NCI-H1092 (cell line): ENCODE data around the gene GOLIM4.

Source experiments
- DNase-seq: peaks from one replicate; lab custom pipeline; 2025; lab: John Stamatoyannopoulos, UW

The GOLIM4 gene

GRCh38 chr3:167992381-167992780, 103.3 kb downstream of the GOLIM4 start:
- no peak for DNase-seq

GRCh38 chr3:167991213-167991612, 104.5 kb downstream of the GOLIM4 start:
- no peak for DNase-seq

GRCh38 chr3:167989999-167990398, 105.7 kb downstream of the GOLIM4 start:
- DNase-seq = no peak

- no peak for DNase-seq
These were observed 106.7 kb downstream of the GOLIM4 start for GRCh38 chr3:167989066-167989465.

GRCh38 chr3:167983583-167983982, 112.1 kb downstream of the GOLIM4 start:
- no peak for DNase-seq

- no peak for DNase-seq
These were observed 117.2 kb downstream of the GOLIM4 start for GRCh38 chr3:167978486-167978885.

GRCh38 chr3:167978071-167978470, 117.7 kb downstream of the GOLIM4 start:
- DNase-seq = peak; percentile 84

GRCh38 chr3:167976516-167977361, 119.0 kb downstream of the GOLIM4 start:
- DNase-seq = no peak

GRCh38 chr3:167973901-167974300, 121.8 kb downstream of the GOLIM4 start:
- DNase-seq = no peak

- DNase-seq = no peak
These were observed 122.7 kb downstream of the GOLIM4 start for GRCh38 chr3:167973046-167973445.

GRCh38 chr3:167972502-167972901, 123.2 kb downstream of the GOLIM4 start:
- no peak for DNase-seq

- DNase-seq = no peak
These were observed 126.2 kb downstream of the GOLIM4 start for GRCh38 chr3:167969548-167969947.

- DNase-seq = no peak
These were observed 128.3 kb downstream of the GOLIM4 start for GRCh38 chr3:167967257-167968036.
